Esophagus (tissue), 2 donors: Measurements from ENCODE around the gene POMT2. TPM values are rescaled to one million over a fixed set of nuclear protein-coding genes. Genes with fewer than 3 reads are reported as not detected.
A peak's percentile ranks its signal among the peaks of the same experiment; 100 is the strongest.

ENCODE experiments used
- H3K27ac ChIP-seq, 2 donors: one replicate each; pipeline ENCODE4 v1.5.1; 2013; ENCODE audit warnings: low read depth in 2 of 2, mild to moderate bottlenecking in 2 of 2, inconsistent platforms in 1 of 2, low read length in 1 of 2, moderate library complexity in 1 of 2
- H3K27me3 ChIP-seq, 2 donors: one replicate each; pipeline ENCODE4 v1.6.1; 2013; ENCODE audit warnings: low read length in 2 of 2, control low read depth in 1 of 2, mild to moderate bottlenecking in 1 of 2; ENCODE audit not compliant: insufficient read depth in 2 of 2, control insufficient read depth in 1 of 2
- H3K36me3 ChIP-seq, 2 donors: one replicate each; pipeline ENCODE4 v1.6.1; 2013; ENCODE audit warnings: low read length in 1 of 2; ENCODE audit not compliant: control insufficient read depth in 2 of 2, insufficient read depth in 2 of 2
- H3K4me1 ChIP-seq, 2 donors: one replicate each; pipeline ENCODE4 v1.6.1; 2013; ENCODE audit warnings: low read length in 1 of 2; ENCODE audit not compliant: control insufficient read depth in 2 of 2, insufficient read depth in 2 of 2
- H3K4me3 ChIP-seq, 2 donors: one replicate each; pipeline ENCODE4 v1.5.1; 2013; ENCODE audit warnings: low read length in 2 of 2, mild to moderate bottlenecking in 2 of 2, low read depth in 1 of 2, moderate library complexity in 1 of 2
- H3K9me3 ChIP-seq, 2 donors: one replicate each; pipeline ENCODE4 v1.6.1; 2013; ENCODE audit warnings: mild to moderate bottlenecking in 2 of 2, low read depth in 1 of 2, low read length in 1 of 2, moderate library complexity in 1 of 2; ENCODE audit not compliant: control insufficient read depth in 2 of 2, insufficient read depth in 1 of 2
- WGBS, 2 donors: extraction: QIAGEN DNeasy Blood & Tissue Kit; methylation state at CpG; one replicate each; pipeline ENCODE4 v1.1.7; 2013; 5-methylcytosine and 5-hydroxymethylcytosine counted together
- polyA plus RNA-seq, 2 donors: library from polyadenylated mRNA; stranded (reverse); fragments of 200-250 nt; gene quantifications; one replicate each; pipeline ENCODE4 v1.2.3, GENCODE V29; 2013
- donor health status: healthy with polysubstance abuse.
- donor health status: Bipolar disorder and iron deficiency.

POMT2 gene
- polyA plus RNA-seq, 2 donors, result 5.8 to 11.5 TPM

DNA sequence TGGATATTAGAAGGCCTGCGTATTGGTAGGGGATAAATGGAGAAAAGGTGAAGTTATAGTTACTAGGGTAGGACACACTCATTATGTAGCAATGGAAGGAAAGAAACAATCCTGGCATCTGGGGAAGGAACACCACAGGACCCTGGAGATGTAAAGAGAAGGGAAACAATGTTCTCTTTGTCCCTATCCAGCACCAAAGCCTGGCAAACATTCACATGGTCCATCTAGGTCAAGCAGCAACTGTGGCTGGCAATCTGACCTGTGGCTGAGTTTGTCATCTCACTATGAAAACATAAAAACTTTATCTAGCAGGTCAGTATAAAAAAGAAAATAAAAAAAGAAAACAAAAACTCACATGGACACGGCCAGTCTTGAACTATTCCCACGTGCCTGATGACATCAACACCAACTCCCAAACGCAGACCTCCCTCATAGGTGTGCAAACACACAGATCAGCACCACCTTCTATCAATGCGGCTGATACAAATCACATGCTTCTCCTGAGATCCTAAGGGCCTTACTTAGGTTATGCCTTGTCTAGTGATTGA is 2.6 kb downstream of the POMT2 start:
- Histone ChIP-seq H3K36me3 (no peaks in the 10 kb centered on the region), H3K9me3 (no peaks in the 10 kb centered on the region), H3K27ac (no peak overlapping the region), H3K4me1 (peaks cover 0 to 7% of the 10 kb centered on the region in 2 donors), H3K27me3 (no peaks in the 10 kb centered on the region), H3K4me3 (no peak overlapping the region)
- WGBS, 2 donors, result 76 to 89% methylated on average over 5 of the region's 5 CpGs

GRCh38 chr14:77316872-77317301 is 3.8 kb downstream of the POMT2 start:
- WGBS, 2 donors, result 56 to 69% methylated on average over 5 of the region's 5 CpGs
- peaks cover 0 to 2% of the 10 kb centered on the region in 2 donors for H3K4me1 ChIP-seq

GRCh38 chr14:77316195-77316505 is 4.5 kb downstream of the POMT2 start:
- Histone ChIP-seq H3K27ac (no peak overlapping the region), H3K4me1 (peaks cover 0 to 2% of the 10 kb centered on the region in 2 donors), H3K4me3 (no peak overlapping the region), H3K27me3 (no peaks in the 10 kb centered on the region), H3K9me3 (no peaks in the 10 kb centered on the region), H3K36me3 (no peaks in the 10 kb centered on the region)
- 26 to 48% methylated on average over 1 of the region's 1 CpG for WGBS, 2 donors

More at GRCh38 chr14:77316872-77317301, 3.8 kb downstream of the POMT2 start:
- H3K4me3 ChIP-seq, result no peak overlapping the region
- no peaks in the 10 kb centered on the region for H3K9me3 ChIP-seq
- no peak overlapping the region for H3K27ac ChIP-seq
- H3K27me3 ChIP-seq, result no peaks in the 10 kb centered on the region
- H3K36me3 ChIP-seq, result no peaks in the 10 kb centered on the region

- Histone ChIP-seq H3K27ac (peak overlapping the region; percentile 15 to 33), H3K4me3 (no peak overlapping the region), H3K36me3 (no peaks in the 10 kb centered on the region), H3K9me3 (no peaks in the 10 kb centered on the region), H3K4me1 (peaks cover 1 to 2% of the 10 kb centered on the region in 2 donors), H3K27me3 (no peaks in the 10 kb centered on the region)
- 71 to 73% methylated on average over 10 of the region's 10 CpGs for WGBS, 2 donors
These were observed 5.9 kb downstream of the POMT2 start for GRCh38 chr14:77314539-77315457.

GRCh38 chr14:77314043-77314442 is 6.6 kb downstream of the POMT2 start:
- Histone ChIP-seq H3K27ac (peak overlapping the region in 1 of 2 donors; percentile 42), H3K4me1 (peaks cover 2 to 3% of the 10 kb centered on the region in 2 donors), H3K36me3 (peaks cover 0 to 2% of the 10 kb centered on the region in 2 donors), H3K4me3 (no peak overlapping the region), H3K27me3 (no peaks in the 10 kb centered on the region), H3K9me3 (no peaks in the 10 kb centered on the region)
- WGBS, 2 donors, result 15 to 22% methylated on average over 2 of the region's 2 CpGs

DNA sequence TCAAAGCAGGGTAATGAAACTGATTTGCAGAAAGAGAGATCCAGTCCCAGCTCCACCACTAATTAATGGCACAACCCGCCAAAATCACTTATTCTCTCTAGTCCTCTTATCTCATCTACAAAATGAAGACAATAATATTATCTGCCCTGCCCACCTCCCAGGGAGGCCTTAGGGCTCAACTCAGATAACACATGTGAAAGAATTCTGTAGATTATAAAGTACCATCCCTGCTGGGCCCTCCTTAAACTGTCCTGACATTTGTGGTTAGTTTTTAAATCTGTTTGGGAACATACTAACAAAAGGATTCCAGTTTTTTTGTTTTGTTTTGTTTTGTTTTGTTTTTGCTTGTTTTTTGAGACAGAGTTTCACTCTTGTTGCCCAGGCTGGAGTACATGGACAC is 7.3 kb downstream of the POMT2 start:
- WGBS, 2 donors, result 70 to 74% methylated on average over 1 of the region's 1 CpG
- H3K27ac ChIP-seq, result no peak overlapping the region
- H3K4me3 ChIP-seq, result no peak overlapping the region
- no peaks in the 10 kb centered on the region for H3K27me3 ChIP-seq
- H3K36me3 ChIP-seq, result peaks cover 0 to 2% of the 10 kb centered on the region in 2 donors
- peaks cover 2 to 3% of the 10 kb centered on the region in 2 donors for H3K4me1 ChIP-seq
- H3K9me3 ChIP-seq, result no peaks in the 10 kb centered on the region

DNA sequence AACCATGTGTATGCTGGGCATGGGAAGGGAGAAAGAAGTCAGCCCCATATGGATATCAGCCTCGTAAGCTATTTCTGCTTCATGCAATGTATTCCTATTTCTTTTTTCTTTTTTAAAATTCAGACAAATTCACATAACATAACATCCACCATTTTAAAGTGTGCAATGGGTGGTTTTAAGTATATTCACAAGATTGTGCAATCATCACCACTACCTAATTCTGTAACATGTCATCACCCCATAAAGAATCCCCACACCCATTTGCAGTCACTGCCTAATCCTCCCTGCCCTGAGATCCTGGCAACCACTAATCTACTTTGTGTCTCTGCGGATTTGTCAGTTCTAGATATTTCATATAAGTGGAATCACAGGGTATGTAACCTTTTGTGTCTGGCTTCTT is 9.5 kb downstream of the POMT2 start:
- no peaks in the 10 kb centered on the region for H3K27me3 ChIP-seq
- H3K27ac ChIP-seq, result no peak overlapping the region
- H3K9me3 ChIP-seq, result no peaks in the 10 kb centered on the region
- peaks cover 2 to 3% of the 10 kb centered on the region in 2 donors for H3K4me1 ChIP-seq
- peaks cover 0 to 2% of the 10 kb centered on the region in 2 donors for H3K36me3 ChIP-seq
- 86 to 87% methylated on average over 2 of the region's 2 CpGs for WGBS, 2 donors
- H3K4me3 ChIP-seq, result no peak overlapping the region

DNA sequence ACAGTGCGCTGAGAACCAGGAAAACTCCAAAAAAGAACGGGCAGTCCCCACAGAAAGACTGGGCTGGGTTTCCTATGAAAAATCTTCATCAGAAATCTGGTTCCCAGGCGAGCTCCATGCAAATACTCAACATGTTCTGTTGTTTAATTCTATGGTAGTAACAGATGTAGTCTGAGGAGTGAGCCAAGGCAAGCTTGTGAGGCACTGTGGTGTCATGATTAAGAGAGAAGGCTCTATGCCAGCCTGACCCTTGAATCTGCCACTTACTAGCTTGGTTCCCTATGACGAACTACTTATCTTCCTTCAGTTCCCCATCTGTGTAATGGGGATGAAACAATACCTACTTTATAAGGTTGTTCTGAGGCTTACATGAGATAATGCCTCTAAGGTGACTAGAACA is 10.7 kb downstream of the POMT2 start:
- peaks cover 3 to 4% of the 10 kb centered on the region in 2 donors for H3K4me1 ChIP-seq
- H3K36me3 ChIP-seq, result peaks cover 0 to 5% of the 10 kb centered on the region in 2 donors
- no peak overlapping the region for H3K27ac ChIP-seq
- 80 to 85% methylated on average over 4 of the region's 4 CpGs for WGBS, 2 donors
- H3K4me3 ChIP-seq, result no peak overlapping the region
- H3K27me3 ChIP-seq, result no peaks in the 10 kb centered on the region
- no peaks in the 10 kb centered on the region for H3K9me3 ChIP-seq

- 77 to 79% methylated on average over 4 of the region's 4 CpGs for WGBS, 2 donors
- no peaks in the 10 kb centered on the region for H3K9me3 ChIP-seq
- no peak overlapping the region for H3K27ac ChIP-seq
- H3K27me3 ChIP-seq, result no peaks in the 10 kb centered on the region
- no peak overlapping the region for H3K4me3 ChIP-seq
- peaks cover 0 to 5% of the 10 kb centered on the region in 2 donors for H3K36me3 ChIP-seq
- H3K4me1 ChIP-seq, result peaks cover 2 to 3% of the 10 kb centered on the region in 2 donors
These were observed 11.6 kb downstream of the POMT2 start for GRCh38 chr14:77309131-77309530.
